KBM-7 (cell line): ENCODE results near the gene CLBA1.

Source experiments
- DNase-seq: peaks from one replicate; pipeline ENCODE4 v3.0.0-alpha.2; 2015
- in situ Hi-C: fragments of 300-500 bp; cut with MboI; formaldehyde crosslinking; loops from 2 replicates; pipeline ENCODE4 v1.14.3; 2020; ENCODE audit warnings: low sequenced_read_pairs, low pct_unique_long_range_greater_than_20kb, mixed read lengths

CLBA1 gene

DNA sequence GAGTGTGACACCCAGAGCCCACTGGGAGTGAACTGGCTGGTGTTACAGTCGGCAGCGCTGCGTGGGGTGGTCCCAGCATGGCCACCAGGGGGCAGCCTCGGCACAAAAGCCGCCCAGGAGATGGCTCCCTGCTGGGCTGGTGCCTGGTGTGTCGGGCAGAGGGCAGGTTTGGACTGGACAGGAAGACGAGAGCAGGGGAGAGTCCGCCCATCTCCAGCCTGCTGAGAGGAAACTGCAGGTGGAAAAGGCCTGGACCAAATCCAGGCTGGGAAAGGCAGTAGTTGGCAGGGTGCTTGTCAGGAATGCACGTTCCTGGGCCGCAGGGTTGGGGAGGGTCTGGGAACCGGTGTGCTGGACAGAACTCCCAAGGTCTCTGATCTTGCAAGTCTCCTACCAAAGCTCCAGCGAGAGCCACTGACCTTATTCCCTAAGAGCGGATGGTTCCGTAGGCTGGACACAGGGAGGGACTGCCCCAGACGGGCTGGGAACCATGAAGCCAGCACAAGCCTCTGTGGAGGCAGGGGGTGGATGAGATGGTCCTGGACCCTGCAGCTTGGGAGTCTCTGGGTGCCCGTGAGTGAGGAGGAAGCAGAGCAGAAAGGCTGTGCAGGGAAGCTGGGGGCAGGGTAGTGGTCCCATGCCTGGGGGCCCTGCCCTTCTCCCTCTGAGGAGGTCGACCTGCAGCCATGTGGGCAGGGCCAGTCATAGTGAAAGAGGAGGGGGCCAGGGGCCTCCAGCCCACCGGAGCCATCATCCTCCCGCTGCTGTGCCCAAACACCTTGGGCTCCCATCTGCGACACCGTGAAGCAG lies 9.2 kb upstream of the CLBA1 start:
- in situ Hi-C loops = loop anchor here (10.0 kb wide), 1 partner anchor 68 kb away; no protein-coding TSS in a partner anchor

DNA sequence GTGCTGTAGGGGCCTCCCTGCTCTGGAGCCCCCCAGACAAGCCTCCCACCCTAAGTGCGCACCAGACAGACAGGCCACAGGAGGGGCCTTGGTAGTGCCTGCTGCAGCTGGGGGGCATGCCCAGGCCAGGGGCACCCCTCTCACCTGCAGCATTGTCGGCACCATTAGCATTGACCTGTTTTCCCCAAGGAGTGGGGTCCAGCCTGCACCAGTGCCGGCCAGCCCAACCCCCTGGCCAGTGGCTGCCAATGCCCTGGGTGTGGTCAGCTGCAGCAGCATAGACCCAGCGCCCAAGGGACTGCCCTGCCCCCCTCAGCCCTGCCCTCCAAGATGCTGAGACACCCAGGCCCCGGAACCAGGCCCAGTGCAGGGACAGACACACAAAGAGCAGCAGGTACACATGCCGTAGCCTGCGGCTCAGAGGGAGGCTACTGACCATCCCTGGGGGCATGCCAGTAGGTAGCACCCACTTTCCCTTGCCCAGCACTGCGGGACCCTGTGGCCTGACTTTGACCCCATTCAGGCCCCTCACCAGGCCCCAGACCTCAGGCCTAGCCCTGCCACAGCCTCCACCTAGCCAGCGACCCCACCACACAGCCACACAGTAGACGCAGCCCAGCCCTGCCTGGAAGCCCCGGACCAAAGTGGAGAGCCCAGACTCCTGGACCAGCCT lies 8.4 kb upstream of the CLBA1 start:
- DNase-seq = no peak
- in situ Hi-C loops = loop anchor here (10.0 kb wide), 1 partner anchor 68 kb away; no protein-coding TSS in a partner anchor

More for the DNA sequence above, 9.2 kb upstream of the CLBA1 start:
- peak; percentile 90 for DNase-seq

GRCh38 chr14:104977681-104978653 lies 7.6 kb upstream of the CLBA1 start, which contains the start of gene AHNAK2:
Gene AHNAK2 (minus strand): TSS chr14:104978374. CDS start chr14:104978237, 137 bp downstream.
- in situ Hi-C loops = loop anchor here (10.0 kb wide), 1 partner anchor 67 kb away; no protein-coding TSS in a partner anchor
- peak; percentile 64 for DNase-seq

- DNase-seq = no peak
- in situ Hi-C loops = loop anchor here (10.0 kb wide), 1 partner anchor 66 kb away; no protein-coding TSS in a partner anchor
These were observed 6.6 kb upstream of the CLBA1 start for GRCh38 chr14:104978746-104979691.

DNA sequence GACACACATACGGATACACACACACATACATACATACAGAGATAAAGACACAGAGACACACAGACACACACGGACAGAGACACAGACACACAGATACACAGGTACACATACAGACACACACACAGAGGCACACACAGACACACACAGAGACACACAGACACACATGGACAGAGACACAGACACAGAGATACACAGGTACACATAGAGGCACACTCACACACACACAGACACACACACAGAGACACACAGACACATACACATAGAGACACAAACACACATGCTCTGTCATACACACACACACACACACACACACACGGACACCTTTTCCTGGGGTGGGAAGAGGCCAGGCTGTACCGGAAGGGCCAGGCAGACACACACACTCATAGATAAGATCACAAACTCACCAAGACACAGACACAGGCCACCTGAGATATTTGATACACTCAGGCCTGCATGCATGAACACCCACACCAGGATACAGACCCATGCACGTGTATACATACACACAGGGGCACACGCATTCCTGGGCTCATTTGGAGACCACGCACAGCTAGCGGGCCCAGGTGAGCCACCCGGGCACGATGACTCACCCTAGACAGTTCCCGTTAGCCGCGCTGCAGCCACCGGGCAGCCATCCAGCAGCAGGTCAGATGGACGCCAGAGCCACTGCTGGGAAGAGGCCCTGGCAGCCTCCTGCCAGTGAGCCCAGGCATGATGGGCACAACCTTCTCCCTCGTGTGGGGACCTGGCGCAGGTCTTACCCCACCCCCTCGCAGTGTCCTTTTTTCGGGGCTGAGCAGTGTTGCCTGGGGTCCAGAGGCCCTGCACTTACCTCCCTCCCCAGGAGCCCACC lies 5.6 kb upstream of the CLBA1 start:
- in situ Hi-C loops = loop anchor here (10.0 kb wide), 1 partner anchor 65 kb away; no protein-coding TSS in a partner anchor

DNA sequence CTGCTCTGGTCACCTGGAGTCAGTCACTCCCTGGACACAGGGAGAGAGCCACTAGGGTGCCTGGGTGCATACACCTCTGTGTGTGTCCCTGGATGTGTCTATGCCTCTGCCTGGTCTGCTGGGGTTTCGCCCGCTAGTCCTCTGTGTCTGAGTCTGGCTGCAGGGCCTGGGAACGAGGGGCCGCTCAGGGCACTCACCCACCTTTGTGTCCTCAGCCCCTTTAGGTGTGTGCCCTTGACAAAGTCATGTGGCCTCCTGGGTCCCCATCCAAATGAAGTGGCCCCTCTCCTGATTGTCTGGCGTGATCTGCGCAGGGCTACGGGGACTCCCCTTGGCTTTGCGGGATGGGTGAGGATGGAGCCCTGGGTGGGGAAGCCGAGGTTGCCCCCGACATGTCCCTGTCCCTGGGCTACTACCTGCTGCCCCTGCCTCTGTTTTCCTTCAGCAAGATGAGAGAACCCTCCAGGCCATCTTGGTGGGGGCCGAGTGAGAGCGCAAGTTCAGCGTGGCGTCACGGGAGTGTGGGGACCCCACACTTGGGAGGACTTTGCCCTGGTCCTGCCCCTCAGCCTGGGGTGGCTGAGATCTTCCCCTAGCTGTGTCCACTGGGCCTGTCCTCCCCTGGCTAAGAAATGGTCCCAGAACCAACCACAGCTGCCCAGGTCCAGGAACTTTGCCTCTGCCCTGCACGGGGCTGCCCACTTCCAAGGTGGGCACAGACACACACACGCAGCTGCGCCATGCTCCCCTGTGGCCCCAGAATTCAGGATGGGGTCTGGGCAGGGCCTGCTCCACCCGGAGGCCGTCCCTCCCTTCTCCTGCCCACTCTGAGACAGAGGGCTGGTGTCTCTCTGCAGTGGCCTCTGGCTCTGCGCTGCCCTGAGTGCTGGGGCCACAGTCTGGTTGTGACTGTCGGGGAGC lies 4.7 kb upstream of the CLBA1 start:
- no peak for DNase-seq
- in situ Hi-C loops = no loop called here

More for the DNA sequence above, 5.6 kb upstream of the CLBA1 start:
- DNase-seq = no peak

- no peak for DNase-seq
- in situ Hi-C loops = no loop called here
These were observed 3.7 kb upstream of the CLBA1 start for GRCh38 chr14:104981699-104982541.

- DNase-seq = no peak
- in situ Hi-C loops = no loop called here
These were observed 2.9 kb upstream of the CLBA1 start for GRCh38 chr14:104982548-104983230.

DNA sequence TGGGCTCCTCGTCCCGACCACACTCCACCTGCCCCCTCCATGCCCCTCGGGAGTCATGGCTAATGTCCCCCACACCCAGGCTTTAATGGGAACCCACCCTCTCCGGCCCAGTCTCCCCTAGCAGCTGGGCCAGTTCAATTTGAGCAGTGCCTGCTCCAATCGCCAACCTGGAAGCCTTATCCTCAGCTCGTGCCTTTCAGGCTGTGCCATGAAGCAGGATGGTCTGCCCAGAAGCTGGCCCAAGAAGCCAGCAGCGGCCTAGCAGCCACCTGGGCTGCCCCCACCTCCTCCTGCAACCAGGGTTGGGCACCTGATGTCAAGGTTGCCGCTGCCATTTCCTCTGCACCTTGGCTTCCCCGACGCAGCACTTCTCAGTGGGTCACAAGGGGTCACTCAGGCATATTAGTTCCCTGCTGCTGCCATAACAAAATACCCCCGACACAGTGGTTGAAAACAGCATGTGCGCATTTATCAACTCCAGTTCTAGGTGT lies 2.3 kb upstream of the CLBA1 start:
- no peak for DNase-seq
- in situ Hi-C loops = no loop called here

GRCh38 chr14:104984056-104984894 lies 1.3 kb upstream of the CLBA1 start:
- DNase-seq = no peak
- in situ Hi-C loops = no loop called here

- DNase-seq = no peak
- in situ Hi-C loops = no loop called here
These were observed 1.0 kb downstream of the CLBA1 start for GRCh38 chr14:104986487-104987164.

GRCh38 chr14:104989236-104989950 lies 3.8 kb downstream of the CLBA1 start:
- in situ Hi-C loops = no loop called here
- DNase-seq = no peak

- no peak for DNase-seq
- in situ Hi-C loops = no loop called here
These were observed 4.3 kb downstream of the CLBA1 start for GRCh38 chr14:104989951-104990303.
